GM12872 (cell line): ENCODE results near the gene THBD.

Experiments
- TF ChIP-seq, protein P1 (sequence below): IDR thresholded peaks from 3 replicates; pipeline ENCODE4 v1.5.1; 2011; ENCODE audit warnings: low read depth, mild to moderate bottlenecking, low read length, moderate library complexity; ENCODE audit not compliant: insufficient read depth

The THBD gene

GRCh38 chr20:23094213-23094896, 44.9 kb upstream of the THBD start:
- TF ChIP-seq, protein P1, sequence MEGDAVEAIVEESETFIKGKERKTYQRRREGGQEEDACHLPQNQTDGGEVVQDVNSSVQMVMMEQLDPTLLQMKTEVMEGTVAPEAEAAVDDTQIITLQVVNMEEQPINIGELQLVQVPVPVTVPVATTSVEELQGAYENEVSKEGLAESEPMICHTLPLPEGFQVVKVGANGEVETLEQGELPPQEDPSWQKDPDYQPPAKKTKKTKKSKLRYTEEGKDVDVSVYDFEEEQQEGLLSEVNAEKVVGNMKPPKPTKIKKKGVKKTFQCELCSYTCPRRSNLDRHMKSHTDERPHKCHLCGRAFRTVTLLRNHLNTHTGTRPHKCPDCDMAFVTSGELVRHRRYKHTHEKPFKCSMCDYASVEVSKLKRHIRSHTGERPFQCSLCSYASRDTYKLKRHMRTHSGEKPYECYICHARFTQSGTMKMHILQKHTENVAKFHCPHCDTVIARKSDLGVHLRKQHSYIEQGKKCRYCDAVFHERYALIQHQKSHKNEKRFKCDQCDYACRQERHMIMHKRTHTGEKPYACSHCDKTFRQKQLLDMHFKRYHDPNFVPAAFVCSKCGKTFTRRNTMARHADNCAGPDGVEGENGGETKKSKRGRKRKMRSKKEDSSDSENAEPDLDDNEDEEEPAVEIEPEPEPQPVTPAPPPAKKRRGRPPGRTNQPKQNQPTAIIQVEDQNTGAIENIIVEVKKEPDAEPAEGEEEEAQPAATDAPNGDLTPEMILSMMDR, result no peak

DNA sequence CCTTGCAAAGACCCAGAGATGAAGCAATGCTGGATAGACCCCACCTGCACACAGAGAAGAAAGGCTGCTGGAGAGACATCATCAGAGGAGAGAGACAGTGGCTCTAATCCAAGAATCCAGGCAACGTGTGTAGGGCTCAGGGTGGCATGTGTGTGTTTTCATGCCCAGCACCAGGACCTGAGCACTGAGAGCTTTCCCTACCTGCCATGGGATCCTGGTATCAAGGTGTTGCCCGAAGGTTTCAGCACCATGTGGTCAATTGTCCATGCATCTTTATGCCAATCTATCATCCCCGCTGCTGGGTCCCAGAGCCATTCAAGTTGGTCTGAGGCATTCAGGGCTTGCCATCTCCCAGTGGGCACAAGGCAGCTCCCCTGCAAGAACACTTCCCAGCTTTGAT, 44.1 kb upstream of the THBD start:
- TF ChIP-seq, protein P1, result no peak

- TF ChIP-seq, protein P1, result no peak
These were observed 43.5 kb upstream of the THBD start for GRCh38 chr20:23092861-23093495.

DNA sequence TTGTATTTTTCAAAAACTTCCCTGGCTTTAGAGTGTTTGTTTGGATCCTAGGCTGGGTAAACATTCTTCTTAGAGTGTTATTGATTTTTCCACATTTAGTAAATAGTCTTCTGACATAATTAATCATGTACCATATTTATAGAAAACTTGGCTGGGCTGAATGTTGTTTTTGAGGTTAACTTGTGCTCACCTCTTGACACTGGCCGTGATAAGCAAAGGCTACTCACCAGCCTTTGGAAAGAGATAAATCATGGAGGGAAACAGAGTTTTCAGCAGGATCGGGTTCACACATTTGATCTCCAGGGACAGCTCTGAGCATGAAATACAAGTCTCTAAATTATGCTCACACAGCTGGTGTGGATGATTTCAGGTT, 42.9 kb upstream of the THBD start:
- TF ChIP-seq, protein P1, result no peak

- TF ChIP-seq, protein P1, result no peak
These were observed 42.4 kb upstream of the THBD start for GRCh38 chr20:23091721-23092383.

GRCh38 chr20:23090878-23091277, 41.4 kb upstream of the THBD start:
- TF ChIP-seq, protein P1, result no peak

DNA sequence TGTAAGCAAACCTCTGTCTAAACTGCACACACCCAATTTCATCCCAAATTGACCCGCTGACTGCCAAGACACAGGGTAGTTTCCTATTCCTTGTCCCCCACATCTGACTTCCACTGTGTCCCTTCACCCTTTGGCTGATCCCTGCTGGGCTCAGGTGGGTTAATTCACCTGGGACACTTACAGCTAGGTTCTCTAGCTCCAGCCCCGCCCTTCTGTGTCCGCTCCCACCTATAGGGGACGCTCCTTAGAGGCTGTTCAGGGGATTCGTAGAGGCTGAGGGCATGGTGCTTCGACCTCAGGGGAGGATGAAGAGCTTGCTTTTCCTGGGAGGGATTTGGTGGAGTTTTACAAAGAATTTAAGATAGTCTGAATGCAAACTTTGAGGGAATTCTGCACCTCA, 40.7 kb upstream of the THBD start:
- TF ChIP-seq, protein P1, result no peak
